Hematopoietic multipotent progenitor cell treated with erythropoietin and hydrocortisone succinate and interleukin-3 and kit ligand, for 6 days (in vitro differentiated cells): Measurements from ENCODE around the gene ADORA2B.
"Not testable (repeated sequence)": the region's sequence is repeated elsewhere in the genome, so short reads cannot be mapped to it uniquely, and the experiment has no call there.

Experiments used
- DNase-seq: peaks from one replicate; pipeline ENCODE4 v3.0.0-alpha.2; 2015

ADORA2B gene

DNA sequence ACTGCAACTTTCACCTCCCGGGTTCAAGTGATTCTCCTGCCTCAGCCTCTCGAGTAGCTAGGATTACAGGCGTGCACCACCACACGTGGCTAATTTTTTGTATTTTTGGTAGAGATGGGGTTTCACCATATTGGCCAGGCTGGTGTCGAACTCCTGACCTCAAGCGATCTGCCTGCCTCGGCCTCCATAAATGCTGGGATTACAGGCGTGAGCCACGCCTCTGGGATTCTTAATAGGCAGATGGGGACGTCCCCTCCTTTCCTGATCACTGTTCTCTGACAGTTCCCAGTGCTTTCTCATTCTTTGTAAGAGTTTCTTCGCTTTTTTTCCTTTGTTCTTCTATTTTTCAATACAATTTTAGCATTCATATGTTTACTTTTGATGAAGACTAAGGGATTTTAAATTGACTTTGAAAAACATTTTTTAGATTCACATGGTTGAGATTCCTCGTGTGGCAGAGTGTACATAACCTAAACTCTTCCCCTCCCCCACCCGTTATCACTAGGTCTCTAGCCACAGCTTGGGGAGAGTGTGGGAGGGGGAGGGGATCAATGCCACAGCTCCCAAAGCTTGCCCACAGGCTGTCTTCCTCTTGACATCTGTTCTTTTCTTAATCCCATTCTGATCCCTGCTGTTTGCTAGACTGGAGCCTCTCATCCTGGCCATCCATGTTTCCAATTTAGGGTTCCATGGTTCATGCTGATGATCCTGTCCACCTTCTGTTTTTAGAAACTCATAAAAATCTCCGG, 11.0 kb downstream of the ADORA2B start:
- DNase-seq: peak; percentile 95

DNA sequence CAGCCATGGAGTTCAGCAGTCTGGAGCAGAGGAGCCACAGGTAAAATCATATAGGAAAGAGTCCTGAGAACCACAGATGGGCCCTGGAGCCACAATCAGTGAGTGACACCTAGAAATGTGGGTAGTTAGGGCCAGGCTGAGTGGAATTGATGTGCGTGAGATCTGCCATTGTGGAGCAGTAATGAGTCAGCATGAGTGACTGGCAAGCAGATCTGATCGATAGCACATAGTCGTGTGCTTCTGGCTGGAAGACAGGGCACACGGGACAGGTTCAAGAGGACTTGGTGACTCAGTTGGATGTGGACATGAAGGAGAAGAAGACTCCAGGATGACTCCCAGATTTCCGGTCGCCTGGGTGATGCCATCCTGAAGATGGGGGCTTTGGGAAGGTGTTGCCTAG, 12.3 kb downstream of the ADORA2B start:
- DNase-seq: peak; percentile 88

DNA sequence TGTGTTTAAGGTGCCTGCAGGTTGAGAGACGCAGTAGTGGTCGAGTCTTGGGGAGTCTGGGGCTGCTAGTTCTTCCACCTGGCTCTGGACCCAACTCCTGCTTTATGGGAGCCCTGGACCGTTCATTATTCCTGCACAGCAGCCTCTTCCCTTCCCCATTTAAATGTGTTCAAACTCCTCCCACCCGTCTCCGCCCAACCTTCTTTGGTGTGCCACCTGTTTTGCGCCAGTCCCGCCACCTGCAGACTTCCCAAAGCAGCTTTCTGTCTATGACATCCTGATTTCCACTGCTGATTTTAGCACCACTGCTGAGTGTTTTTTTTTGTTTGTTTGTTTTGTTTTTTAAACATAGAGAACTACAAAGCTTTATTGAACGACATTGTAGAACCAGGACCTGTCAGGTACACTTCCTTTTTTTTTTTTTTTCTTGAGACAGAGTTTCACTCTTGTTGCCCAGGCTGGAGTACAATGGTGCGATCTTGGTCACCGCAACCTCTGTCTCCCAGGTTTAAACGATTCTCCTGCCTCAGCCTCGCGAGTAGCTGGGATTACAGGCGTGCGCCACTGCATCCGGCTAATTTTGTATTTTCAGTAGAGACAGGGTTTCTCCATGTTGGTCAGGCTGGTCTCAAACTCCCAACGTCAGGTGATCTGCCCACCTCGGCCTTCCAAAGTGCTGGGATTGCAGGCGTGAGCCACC, 12.8 kb downstream of the ADORA2B start:
- no peak for DNase-seq

DNA sequence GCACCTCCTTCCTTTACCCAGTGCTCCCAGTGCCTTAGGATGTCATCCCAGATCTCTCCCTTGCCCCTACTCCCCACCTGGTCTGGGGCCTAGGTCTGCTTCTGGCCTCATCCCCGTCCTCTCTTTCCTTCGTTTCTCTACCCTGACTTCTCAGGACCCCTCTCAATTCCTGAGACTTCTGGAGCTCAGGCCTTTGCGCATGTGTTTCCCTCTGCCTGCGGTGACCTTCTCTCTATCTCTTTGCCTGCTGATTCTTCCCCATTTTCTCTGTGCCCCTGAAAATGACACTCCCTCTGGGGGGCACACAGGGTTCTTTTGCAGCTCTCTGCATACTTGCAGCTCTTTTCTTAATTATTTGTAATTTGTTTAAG, 13.5 kb downstream of the ADORA2B start:
- DNase-seq: no peak

DNA sequence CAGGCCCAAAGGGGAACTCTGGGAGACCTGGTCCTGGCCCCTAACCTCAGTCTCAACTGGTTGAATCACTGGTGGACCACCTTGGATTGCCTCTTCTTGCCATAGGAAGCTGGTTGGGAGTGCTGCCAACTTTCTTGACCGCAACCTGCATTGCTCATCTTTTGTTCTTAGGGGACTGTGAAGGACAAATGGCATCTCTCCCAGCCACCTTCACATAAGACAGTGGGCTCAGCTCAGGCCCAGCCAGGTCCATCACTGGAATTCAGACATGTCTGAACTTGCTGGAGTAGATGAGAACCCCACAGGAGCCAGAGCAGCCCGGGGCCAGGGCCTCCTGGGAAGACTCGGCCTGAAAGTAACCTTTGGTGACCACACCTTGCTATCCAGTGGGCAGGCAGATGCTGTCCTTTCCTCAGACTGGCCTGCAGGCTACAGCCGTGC, 18.8 kb downstream of the ADORA2B start:
- DNase-seq: no peak

DNA sequence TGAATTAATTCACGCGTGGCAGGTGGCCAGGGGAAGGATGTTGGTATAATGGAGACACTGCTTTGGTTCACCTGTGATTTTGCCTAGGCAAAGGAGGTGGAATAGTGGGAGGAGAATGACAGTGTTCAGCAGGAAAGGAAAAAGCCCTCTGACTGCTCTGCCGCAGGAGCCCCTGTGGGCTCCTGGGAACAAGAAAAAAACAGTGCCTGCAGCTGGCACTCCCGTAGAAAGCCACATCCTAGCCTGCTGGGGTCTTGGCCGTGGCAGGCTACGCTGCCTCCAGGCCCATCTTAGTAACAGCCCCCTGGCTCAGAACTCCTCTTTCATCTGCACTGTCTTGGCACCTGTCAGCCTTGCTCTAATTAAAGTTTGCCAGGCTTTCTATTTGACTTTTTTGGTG, 20.6 kb downstream of the ADORA2B start:
- DNase-seq: no peak

DNA sequence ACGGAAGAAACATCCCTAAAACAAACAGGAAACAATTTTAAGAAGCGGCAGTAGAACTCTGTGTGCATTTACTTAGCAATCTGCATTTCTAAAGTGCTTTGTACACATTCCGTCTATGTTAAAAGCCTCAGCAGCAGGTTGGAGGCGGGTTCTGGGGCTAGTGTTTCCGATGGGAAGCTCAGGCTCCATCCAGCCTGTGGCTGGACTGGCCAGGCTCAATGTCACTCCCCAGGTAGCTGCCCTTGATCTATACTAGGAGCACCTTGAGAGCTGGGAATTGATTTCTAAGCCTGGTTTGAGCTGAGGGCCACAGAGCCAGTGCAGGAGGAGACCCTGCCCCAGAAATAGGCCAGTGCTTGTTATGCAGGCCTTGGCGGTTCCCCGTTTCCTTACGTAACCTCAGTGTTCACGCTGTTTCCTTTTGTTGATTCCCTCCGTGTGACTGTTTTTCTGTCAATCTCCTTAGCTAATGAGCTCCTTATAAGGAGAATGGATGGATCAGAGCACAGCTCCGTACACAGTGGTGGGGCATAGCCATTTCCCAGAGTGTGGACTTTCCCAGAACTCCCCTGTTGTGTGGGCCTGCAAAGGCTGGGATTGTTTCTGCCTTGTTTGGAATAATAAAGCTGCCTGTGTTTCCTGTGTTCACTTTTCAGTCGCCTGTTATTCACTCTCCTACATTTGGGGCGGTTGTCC, 21.4 kb downstream of the ADORA2B start:
- DNase-seq: peak; percentile 55

DNA sequence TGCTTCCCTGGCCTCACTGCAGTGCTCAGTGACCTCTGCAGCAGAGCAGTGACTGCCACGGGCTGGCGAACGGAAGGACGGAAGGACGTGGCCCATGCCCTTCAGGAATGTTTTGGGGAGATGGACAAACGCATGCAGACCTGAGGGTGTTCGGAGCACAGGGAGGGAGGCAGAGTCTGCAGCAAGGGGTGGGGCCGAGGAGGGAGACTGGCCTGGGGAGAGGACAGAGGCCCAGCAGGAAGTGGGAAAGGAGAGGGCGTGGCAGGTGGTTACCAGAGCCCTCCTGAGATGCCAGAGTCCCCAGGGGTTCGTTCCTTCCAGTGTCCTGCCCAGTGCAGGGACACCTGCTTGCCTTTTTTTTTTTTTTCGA, 21.9 kb downstream of the ADORA2B start:
- DNase-seq: peak; percentile 78

DNA sequence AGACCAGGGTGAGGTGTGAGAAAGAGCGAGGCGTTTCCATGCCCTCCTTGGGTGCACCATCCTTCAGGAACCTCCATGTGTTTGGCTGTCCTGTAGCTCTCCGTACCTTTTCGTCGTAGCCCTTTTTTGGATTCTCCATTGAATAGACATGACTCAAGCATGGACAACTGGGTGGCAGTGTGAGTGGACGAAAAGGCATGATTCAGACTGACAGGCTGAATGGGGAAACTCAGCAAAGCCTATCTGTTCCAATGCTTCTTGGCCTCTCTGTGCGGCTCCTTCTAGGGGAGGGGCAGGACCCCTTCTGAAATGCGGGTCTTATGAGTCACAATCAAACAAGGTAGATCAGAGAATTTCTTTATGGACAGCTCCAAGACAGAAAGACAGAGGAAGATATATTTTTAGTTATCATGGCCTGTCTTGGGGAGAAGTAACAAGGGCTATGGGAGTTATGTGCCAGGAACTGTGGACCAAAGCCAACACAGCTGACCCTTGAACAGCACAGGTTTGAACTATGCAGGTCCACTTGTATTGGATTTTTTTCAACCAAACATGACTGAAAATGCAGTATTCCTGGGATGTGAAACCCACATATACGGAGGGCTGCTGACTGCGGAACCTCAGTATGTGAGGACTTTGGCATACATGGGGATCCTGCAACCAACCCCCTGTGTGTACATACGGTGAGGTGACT, 22.9 kb downstream of the ADORA2B start:
- no peak for DNase-seq

DNA sequence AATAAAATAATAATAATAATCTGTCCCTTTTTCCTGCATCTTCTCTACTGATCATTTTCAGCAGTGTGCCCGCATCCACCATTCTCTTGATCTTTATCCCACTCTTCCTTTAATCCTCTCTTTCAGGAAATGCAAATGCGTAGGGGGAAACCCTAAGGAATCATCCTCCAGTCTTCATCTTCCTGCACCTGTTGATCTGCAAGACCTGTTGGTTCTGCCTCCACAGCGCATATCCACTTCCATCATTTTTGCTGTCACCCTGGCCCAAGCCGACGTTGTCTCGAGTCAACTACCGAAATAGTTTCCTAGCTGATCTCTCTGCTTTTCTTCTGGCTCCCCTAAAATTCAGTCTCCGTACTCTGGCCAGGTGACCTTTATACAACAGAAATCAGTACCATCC, 24.5 kb downstream of the ADORA2B start:
- no peak for DNase-seq

DNA sequence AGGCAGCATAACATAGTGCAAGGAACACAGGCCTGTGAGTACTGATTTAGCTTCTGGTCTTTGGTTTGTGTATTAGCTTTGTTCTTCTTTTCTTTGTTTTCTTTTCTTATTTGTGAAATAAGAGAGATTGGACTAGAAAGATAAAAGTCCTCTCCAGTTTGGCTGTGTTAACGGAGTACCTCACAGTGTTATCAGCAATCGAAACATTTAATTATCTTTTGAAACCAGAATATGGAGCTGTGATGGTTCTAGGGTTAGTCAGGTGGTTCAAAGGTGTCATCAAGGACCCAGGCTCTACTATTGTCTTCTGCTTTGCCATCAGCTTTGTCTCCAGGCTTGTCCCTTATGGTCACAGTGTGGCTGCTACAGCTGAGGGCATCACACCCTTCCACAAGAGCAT, 25.6 kb downstream of the ADORA2B start:
- DNase-seq: peak; percentile 53

DNA sequence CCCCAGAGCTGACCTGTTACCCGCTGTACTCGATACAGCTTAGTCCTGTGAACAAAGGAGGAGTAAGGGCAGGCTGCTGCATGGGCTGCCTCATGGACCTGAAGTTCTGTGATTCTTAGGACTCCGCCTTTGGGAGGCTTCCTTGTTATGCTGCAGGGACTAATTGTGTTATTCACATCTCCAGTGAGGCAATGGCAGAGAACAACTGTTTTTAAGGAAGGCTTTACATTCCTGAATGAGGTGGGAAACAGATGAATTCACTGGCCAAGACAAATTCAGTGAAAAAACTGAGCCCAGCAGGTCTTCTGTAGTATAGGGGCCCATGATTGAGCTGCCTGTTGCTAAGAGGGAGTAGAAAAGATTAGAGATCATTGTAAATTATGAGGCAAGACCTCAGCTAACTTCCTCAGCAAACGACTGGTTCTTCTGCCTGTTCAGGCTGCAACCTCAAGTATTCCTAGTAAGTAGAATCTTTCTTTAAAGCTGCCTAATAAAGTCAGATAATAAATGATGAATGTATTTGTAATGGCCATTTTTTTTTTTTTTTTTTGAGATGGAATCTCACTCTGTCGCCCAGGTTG, 26.3 kb downstream of the ADORA2B start:
- DNase-seq: peak; percentile 64

DNA sequence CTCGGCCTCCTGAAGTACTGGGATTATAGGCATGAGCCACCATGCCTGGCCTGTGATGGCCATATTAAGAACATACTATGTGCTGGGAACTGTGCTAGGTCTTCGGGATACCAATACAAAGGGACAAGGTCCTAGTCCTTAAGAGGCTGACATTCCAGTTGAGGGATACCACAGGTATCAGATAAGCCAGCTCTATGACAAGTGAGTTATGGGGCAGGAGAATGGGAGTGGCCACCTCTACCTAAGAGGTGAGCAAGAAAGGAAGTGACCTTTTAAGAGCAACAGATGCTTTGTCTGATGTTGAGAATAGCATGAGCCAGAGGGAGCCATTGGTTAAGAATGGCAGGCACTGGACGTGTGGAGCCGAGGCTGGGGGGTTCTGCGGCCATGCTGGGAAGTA, 27.0 kb downstream of the ADORA2B start:
- DNase-seq: no peak

DNA sequence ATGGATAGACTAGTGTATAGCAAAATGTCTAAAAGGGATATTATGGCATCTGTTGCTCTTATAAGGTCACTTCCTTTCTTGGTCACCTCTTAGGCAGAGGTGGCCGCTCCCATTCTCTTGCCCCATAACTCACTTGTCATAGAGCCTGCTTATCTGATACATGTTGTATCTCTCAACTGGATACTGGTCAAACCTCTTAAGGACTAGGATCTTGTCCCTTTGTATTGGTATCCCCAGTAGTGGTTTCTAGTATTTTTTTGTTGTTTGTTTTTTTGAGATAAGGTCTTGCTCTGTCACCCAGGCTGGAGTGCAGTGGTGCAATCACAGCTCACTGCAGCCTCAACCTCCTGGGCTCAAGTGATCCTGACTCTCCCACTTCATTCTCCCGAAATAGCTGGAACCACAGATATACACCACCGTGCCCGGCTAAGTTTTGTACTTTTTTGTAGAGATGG, 27.6 kb downstream of the ADORA2B start:
- DNase-seq: peak; percentile 46

DNA sequence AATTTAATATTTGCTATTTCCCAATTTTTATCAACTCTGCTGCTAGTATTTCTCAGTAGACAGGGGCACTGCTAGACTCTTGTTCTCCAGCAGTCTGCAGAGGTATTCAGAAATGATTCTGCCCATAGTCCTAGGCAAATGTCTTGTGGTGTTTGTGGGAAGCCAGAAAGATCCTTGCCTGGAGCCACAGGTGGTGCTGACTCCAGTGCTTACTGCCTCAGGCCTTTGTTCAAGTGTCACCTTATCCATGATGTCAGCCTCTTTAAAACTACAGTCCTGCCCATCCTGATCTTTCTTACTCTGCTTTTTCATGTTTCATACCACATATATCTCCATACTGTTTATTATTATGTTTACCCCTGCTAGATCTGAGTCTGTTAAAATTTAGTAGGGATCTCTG, 28.1 kb downstream of the ADORA2B start:
- no peak for DNase-seq

DNA sequence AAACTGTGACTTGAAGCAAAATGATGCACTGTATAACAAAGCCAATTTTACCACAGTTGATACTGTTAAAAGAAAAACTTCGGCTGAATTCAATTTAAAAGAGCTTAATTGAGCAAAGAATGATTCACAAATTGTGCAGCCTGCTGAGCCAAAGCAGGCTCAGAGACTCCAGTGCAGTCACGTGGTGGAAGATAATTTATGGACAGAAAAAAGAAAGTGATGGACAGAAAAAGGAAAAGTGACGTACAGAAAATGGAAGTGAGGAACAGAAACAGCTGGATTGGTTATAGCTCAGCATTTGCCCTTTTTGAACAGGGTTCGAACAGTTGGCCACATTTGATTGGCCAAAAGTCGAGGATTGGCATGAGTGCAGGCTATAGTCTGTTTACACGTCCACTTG, 28.9 kb downstream of the ADORA2B start:
- no peak for DNase-seq

DNA sequence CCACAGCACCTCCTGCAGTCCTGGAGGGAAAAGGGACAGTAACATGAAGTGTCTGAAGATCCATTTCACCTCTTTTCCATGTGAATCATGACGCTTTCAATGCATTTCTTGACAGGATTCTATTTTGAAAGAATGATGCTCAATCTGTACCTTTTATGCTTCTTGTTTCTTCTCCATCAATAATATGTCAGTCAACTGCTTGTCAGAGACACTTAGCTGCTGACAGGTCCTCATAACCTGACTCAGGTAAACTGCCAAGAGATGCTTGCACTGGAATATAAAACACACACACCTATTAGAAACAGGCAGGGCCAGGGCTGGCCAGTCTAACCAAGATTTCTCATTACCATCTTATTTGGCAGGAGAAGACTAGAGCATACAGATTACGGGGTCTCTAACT, 33.0 kb downstream of the ADORA2B start:
- no peak for DNase-seq

DNA sequence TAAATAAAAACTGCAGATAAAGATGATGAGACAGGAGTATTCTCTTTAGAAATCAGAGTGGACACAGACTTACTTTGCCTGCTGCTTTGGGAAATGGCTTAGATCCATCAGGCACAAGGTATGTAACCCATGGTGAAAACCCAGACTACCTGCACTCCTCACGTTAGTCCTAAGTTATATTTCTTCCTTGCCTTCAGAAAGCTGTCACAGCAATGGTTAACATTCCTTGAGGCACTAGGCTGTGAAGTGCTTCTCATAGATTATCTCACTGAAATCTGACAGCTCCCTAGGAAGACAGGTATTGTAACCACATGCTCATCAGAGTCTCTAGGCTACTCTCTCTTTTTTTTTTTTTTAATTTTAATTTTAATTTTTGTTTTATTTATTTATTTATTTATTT, 33.7 kb downstream of the ADORA2B start:
- DNase-seq: no peak

DNA sequence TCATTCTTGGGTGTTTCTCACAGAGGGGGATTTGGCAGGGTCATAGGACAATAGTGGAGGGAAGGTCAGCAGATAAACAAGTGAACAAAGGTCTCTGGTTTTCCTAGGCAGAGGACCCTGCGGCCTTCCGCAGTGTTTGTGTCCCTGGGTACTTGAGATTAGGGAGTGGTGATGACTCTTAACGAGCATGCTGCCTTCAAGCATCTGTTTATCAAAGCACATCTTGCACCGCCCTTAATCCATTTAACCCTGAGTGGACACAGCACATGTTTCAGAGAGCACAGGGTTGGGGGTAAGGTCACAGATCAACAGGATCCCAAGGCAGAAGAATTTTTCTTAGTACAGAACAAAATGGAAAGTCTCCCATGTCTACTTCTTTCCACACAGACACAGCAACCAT, 34.1 kb downstream of the ADORA2B start:
- not testable (repeated sequence) for DNase-seq

DNA sequence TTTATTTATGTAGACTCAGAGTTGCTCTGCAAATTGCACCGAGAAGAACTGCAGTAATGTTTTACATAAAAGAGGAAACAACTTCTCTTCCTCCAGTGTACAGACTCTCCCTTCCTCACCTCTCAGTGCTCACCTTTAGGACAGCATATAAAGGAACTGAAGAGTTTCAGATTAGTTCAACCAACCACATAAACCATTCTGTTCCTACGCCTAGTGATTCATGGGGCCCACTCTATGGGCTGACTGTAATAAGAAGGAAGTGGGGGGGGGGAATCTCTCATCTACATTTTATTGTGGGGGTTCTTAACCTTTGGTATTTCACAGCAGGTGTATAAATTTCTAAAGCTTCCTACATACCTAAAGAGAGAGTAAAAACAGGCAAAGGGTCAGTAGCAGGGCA, 36.3 kb downstream of the ADORA2B start:
- peak; percentile 56 for DNase-seq

DNA sequence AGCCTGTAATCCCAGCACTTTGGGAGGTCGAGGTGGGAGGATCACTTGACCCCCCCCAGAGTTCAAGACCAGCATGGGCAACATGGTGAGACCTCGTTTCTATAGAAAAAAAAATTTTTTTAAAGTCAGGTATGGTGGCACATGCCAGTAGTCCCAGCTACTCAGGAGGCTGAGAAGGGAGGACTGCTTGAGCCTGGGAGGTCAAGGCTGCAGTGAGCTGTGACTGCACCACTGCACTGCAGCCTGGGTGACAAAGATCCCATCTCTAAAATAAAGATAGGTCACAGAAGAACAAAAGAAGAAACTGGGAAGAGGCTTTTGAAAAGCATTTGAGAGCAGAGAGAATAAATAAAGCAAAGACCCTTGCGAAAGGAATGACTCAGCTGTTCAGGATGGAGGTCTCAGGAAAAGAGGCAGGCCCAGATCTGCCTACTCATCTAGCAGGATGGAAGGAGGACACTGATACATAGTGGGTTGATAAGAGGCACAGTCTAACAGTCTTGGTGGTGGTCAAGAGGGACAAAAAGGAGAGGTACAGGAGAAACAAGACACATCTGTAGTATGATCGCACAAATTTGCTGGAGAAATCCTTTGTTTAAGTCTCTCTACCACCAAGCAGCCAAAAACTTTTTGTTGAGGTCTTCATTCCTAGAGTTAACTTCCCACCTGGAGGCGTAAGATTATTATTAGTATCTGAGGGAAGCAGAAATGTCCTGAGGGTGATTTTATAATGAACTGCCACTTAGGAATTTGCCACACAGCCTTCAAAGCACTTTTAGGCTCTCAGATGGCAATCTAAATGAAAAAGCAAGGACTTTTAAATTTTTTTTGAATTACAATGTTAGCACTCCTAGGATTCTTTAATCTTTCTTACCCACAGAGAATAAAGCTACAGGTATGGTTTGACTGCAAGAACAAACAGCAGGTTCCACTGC, 37.0 kb downstream of the ADORA2B start:
- DNase-seq: peak; percentile 71

DNA sequence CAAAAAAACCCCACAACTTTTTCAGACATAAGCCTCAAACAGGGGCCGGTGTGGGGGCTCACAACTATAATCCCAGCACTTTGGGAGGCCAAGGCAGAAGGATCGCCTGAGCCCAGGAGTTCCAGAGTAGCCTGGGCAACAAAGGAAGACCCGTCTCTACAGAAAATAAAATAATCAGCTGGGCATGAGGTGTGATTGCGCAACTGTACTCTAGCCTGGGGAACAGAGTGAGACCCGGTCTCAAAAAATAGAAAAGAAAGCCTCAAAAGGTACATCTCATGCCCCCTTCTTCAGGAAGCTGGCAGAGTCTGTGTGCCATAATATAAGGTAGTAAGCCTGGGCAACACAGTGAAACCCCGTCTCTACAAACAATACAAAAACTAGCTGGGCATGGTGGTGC, 51.4 kb downstream of the ADORA2B start:
- DNase-seq: no peak
